HG02973 (cell line): ENCODE data around the gene THOC6.
A peak's percentile ranks its signal among the peaks of the same experiment; 100 is the strongest.

Source experiments
- ATAC-seq: cut with Tn5 transposase; IDR thresholded peaks from one replicate; pipeline ENCODE4 v1.9.1; 2021; ENCODE audit warnings: moderate library complexity; ENCODE audit not compliant: unreplicated experiment

Gene THOC6

DNA sequence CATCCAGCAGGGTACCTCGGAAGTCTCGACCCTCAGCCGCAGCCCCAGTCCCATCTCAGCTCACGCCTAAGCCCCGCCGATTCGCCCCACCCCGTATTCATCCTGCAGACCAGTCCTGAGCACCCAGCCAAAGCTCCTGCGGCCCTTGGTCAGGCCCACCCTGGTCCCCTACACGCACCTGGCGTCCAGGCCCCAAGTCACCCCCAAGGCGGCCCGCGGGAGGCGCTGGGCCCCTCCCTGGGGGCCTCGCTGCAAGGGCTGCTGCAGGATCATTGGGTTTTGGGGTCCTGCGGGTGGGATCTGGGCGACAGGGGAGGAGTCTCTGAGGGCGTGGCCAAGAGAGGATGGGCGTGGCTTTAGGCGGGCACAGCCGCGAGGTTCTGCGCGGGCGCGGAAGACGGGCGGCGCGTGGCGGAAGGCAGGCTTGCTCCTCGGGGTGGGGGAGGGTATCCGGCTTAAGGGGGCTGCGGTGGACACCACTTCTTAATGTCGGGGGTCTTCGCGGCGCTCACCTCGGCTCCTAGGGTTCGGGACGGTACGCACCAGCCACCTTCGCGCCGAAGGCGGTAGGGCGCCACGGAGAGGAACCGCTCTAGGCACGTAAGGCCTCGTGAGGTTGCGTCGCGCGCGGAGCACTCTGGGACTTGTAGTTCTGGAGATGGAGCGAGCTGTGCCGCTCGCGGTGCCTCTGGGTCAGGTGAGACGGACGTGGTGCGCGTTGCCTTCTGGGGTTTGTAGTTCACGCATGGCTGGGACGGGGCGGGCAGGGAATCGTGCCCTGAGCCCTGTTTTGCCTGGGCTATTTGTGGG, at the start of gene THOC6, which contains the start of gene HCFC1R1:
Gene THOC6, plus strand, starts transcription at position 367 of the 810 bp plus-strand sequence. Its CDS starts 292 bp downstream, at position 659.
Gene HCFC1R1, minus strand, starts transcription at position 274 of the 810 bp plus-strand sequence. Its CDS starts 1 bp downstream, at position 273.
- peak; percentile 52 for ATAC-seq

GRCh38 chr16:2974319-2975056, 49.3 kb upstream of the THOC6 start:
- ATAC-seq = no peak

GRCh38 chr16:2975161-2975795, 48.6 kb upstream of the THOC6 start:
- ATAC-seq = no peak

DNA sequence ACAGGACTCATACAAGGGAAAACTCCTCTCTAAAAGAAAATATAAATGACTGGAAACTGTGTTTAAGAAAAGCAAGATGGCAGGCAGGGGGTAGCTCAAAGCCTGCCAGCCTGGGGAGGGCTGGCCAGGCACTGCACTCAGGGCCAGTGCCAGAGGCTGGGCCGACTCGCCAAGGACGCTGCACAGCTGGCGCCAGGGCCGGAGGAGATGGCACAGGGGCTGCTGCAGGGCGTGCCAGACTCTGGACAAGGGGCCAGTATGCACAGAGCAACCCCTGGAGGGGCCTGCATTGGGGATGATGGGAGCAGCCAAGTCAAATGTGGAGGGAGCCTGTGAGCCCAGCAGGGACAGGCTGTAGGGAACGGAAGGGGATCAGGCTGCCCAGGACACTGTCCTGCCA, 47.6 kb upstream of the THOC6 start:
- ATAC-seq = no peak

DNA sequence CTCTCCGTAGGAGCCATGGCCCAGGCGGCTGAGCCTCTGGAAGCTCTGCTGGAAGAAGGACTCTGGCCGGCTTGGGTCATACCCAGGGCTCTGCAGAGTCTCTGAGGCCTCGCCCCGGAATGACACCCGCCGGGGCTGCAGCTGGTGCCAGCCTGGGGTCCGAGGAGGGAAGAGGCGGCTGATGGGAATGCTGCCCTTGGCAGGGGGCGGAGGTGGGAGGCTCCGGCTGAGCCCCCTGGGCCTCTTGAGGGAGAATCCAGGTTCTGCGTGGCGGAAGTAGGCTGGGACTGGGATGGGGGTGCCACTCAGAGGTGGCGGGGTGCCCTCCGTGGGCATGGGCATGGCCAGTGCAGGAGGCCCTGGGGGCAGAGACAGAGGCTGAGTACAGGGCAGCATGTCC, 47.2 kb upstream of the THOC6 start:
- ATAC-seq = no peak

DNA sequence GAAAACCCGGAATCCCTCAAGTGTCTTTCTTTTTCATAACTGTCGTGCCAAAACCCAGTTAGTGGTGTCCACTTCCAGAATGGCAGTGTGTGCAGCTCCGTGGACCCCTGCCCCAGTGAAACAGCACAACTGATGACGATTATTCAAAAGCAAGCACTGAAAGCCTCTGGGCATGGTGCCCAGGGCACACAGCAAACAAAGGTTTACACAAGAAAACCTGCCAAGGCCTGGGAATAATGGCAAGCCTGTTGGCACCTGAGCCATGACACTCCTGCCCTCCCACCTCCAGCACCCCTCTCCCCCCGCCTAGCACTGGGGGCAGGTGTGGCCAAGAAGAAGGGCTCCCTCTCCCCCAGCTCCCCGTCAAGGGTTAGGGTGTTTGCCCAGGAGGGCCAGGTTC, 46.4 kb upstream of the THOC6 start:
- no peak for ATAC-seq

GRCh38 chr16:2979669-2980226, 44.1 kb upstream of the THOC6 start:
- peak; percentile 7 for ATAC-seq

- peak; percentile 63 for ATAC-seq
Measured at GRCh38 chr16:2980227-2981176, 43.3 kb upstream of the THOC6 start, which contains the start of gene PKMYT1. Gene PKMYT1 (minus strand): TSS chr16:2980446. CDS start chr16:2979657, 789 bp downstream.

- ATAC-seq = no peak
Measured at GRCh38 chr16:2981177-2981898, 42.5 kb upstream of the THOC6 start.

- no peak for ATAC-seq
Measured at GRCh38 chr16:2981899-2982250, 42.0 kb upstream of the THOC6 start.

DNA sequence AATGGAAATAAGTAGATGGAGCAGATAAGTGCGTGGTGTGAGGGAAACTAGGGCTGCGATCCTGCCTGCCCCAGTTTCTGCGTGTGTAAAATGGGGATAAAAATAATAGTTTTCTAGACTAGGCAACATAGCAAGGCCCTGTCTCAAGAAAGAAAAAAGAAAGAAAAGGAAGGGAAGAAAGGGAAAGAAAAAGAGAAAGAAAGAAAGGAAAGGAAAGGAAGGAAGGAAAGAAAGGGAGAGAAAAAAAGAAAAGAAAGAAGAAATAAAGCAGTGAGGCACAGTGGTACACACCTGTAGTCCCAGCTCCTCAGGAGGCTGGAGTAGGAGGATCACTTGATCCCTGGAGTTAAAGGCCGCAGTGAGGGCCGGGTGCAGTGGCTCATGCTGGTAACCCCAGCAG, 41.4 kb upstream of the THOC6 start:
- no peak for ATAC-seq

DNA sequence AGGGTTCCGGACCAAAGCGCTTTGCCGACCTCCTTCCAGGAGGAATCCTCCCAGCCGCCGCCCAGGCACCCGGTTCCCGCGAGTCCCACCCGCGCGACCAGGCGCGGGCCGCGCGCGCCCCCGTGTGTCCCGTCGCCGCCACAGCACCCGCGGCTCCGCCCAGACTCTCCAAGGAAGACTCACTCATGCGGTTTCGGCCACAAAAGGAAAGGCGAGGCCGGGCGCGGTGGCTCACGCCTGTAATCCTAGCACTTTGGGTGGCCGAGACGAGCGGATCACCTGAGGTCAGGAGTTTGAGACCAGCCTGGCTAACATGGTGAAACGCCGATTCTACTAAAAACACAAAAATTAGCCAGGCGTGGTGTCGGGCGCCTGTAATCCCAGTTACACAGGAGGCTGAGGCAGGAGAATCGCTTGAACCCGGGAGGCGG, 40.1 kb upstream of the THOC6 start:
- no peak for ATAC-seq

GRCh38 chr16:2985462-2985861, 38.4 kb upstream of the THOC6 start:
- ATAC-seq = no peak

GRCh38 chr16:2985893-2986355, 37.9 kb upstream of the THOC6 start:
- no peak for ATAC-seq

DNA sequence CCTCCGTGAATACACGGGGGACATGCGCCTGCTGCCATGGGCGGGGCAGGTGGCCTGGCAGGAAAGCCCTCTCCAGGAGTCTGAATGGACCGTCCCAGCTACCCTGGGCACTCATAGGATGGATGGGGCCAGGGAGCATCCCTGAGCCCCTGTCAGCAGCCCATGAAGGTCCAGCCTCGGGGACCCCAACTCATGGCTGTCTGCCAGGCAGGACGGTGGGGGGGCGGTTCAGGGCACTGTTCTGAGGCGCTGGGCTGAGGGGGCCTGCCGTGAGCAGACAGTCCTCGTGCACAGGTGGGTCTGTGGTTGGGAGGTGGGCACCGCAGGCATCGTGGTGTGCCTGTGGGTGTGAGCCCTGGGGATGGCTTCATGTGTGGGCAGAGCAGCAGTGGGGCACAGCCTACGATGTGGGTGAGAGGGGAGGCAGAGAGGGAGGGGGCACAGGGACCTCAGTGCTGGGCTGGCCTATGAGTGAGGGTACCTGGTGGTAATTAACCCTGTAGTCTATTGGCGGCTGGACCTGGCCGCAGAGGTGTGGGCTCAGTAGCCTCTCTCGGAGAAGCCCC, 37.1 kb upstream of the THOC6 start:
- no peak for ATAC-seq

DNA sequence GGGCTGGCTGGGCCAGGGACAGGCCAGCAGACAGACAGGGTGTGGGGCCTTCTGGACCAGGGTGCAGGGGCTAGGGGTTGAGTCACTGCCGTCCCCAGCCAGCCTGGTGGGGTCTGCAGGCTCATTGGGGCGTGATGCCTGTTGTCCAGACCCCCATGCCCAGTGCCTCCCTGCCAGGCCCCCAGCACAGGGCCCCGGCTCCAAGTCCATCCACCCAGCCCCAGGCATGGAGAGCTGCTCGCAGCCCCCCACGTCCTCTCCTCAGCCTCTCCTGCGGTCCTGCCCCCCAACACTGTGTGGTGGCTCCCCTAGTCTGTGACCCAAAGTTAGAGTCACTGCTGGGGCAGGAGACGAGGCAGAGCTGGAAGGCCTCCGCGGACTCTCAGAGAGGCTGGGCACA, 36.5 kb upstream of the THOC6 start:
- ATAC-seq = no peak

GRCh38 chr16:2987833-2988232, 36.0 kb upstream of the THOC6 start:
- no peak for ATAC-seq

DNA sequence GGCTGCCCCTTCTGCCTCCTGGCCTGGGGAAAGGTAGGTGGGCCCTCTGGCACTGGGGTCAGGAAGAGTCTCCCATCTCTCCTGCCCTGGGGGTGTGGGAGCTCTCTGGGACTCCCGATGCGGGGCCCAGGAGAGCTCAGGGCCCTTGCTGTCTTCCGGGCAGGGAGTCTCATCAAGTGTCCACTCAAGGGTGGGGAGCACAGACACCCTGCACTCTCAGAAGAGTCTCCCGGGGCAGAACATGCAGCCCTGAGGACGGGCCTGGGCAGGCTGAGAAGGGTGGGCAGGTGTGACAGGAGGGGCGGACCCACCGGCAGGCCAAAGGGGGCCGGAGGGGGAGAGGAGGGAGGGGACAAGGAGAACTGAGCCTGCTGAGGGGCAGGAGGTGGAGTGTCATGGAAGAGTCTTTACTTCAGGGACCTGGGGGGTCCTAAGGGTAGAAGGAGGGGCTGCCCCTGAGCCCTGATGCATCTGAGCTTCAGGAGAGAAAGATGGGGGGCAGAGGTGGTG, 35.2 kb upstream of the THOC6 start:
- no peak for ATAC-seq

- ATAC-seq = no peak
Measured at GRCh38 chr16:2990891-2991290, 32.9 kb upstream of the THOC6 start.
